ENCODE measurements around the gene THSD4. TPM values are rescaled to one million over a fixed set of nuclear protein-coding genes. Genes with fewer than 3 reads are reported as not detected.

The THSD4 gene
- total RNA-seq, 2 donors from 2014 or later = 71.2 to 150 TPM

GRCh38 chr15:71422530-71423259 lies 307.4 kb downstream of the THSD4 start:
- no peaks in the 10 kb centered on the region for H3K9me3 ChIP-seq

GRCh38 chr15:71424765-71425164 lies 309.5 kb downstream of the THSD4 start:
- Histone ChIP-seq H3K27ac (no peak overlapping the region), H3K4me3 (no peak overlapping the region), H3K36me3 (no peaks in the 10 kb centered on the region), H3K4me1 (ENCODE audit: control insufficient read depth in 1 of 2, low read depth in 2 of 2) (peaks cover 0 to 18% of the 10 kb centered on the region in 2 donors), H3K9me3 (no peaks in the 10 kb centered on the region), H3K27me3 (replicated peaks; ENCODE audit: insufficient read depth) (no peaks in the 10 kb centered on the region)
- DNase-seq (ENCODE audit: low spot score) (no peak), ATAC-seq (ENCODE audit: insufficient number of reproducible peaks, low FRiP score, low read depth) (no peak)
- no peak for TF ChIP-seq CTCF (IDR thresholded peaks at IDR 0.05)

More at GRCh38 chr15:71422530-71423259, 307.4 kb downstream of the THSD4 start:
- H3K36me3 ChIP-seq = no peaks in the 10 kb centered on the region
- peak overlapping the region in 1 of 2 donors; percentile 3 for H3K27ac ChIP-seq
- ATAC-seq (ENCODE audit: insufficient number of reproducible peaks, low FRiP score, low read depth) (no peak), DNase-seq (ENCODE audit: low spot score) (no peak)
- H3K4me3 ChIP-seq = no peak overlapping the region
- H3K27me3 ChIP-seq (replicated peaks; ENCODE audit: insufficient read depth) = no peaks in the 10 kb centered on the region
- H3K4me1 ChIP-seq (ENCODE audit: control insufficient read depth in 1 of 2, low read depth in 2 of 2) = peaks cover 0 to 18% of the 10 kb centered on the region in 2 donors
- TF ChIP-seq CTCF (IDR thresholded peaks at IDR 0.05) = no peak

GRCh38 chr15:71425388-71425787 lies 310.1 kb downstream of the THSD4 start:
- no peaks in the 10 kb centered on the region for H3K36me3 ChIP-seq
- no peak overlapping the region for H3K4me3 ChIP-seq
- no peak overlapping the region for H3K27ac ChIP-seq
- ATAC-seq (ENCODE audit: insufficient number of reproducible peaks, low FRiP score, low read depth) = no peak
- no peaks in the 10 kb centered on the region for H3K9me3 ChIP-seq
- TF ChIP-seq CTCF (IDR thresholded peaks at IDR 0.05) = no peak
- H3K27me3 ChIP-seq (replicated peaks; ENCODE audit: insufficient read depth) = no peaks in the 10 kb centered on the region
- no peak for DNase-seq (ENCODE audit: low spot score)
- peaks cover 0 to 18% of the 10 kb centered on the region in 2 donors for H3K4me1 ChIP-seq (ENCODE audit: control insufficient read depth in 1 of 2, low read depth in 2 of 2)

- H3K9me3 ChIP-seq = no peaks in the 10 kb centered on the region
- H3K4me1 ChIP-seq (ENCODE audit: control insufficient read depth in 1 of 2, low read depth in 2 of 2) = peaks cover 0 to 22% of the 10 kb centered on the region in 2 donors
- H3K4me3 ChIP-seq = no peak overlapping the region
- H3K36me3 ChIP-seq = no peaks in the 10 kb centered on the region
- no peaks in the 10 kb centered on the region for H3K27me3 ChIP-seq (replicated peaks; ENCODE audit: insufficient read depth)
- H3K27ac ChIP-seq = no peak overlapping the region
- no peak for TF ChIP-seq CTCF (IDR thresholded peaks at IDR 0.05)
- ATAC-seq (ENCODE audit: insufficient number of reproducible peaks, low FRiP score, low read depth) = no peak
- DNase-seq (ENCODE audit: low spot score) = no peak
Observed at GRCh38 chr15:71426792-71427191, 311.5 kb downstream of the THSD4 start.

GRCh38 chr15:71430782-71431181 lies 315.5 kb downstream of the THSD4 start:
- Histone ChIP-seq H3K27me3 (replicated peaks; ENCODE audit: insufficient read depth) (no peaks in the 10 kb centered on the region), H3K9me3 (no peaks in the 10 kb centered on the region), H3K27ac (no peak overlapping the region), H3K4me3 (no peak overlapping the region), H3K36me3 (no peaks in the 10 kb centered on the region), H3K4me1 (ENCODE audit: control insufficient read depth in 1 of 2, low read depth in 2 of 2) (peaks cover 12 to 23% of the 10 kb centered on the region in 2 donors)
- TF ChIP-seq CTCF (IDR thresholded peaks at IDR 0.05) = no peak
- DNase-seq (ENCODE audit: low spot score) (no peak), ATAC-seq (ENCODE audit: insufficient number of reproducible peaks, low FRiP score, low read depth) (no peak)

All from thoracic aorta (tissue), 2 donors.